Neuronal stem cell (in vitro differentiated cells): ENCODE measurements around the gene CTSF.

Experiments used
- DNase-seq: peaks from one replicate; pipeline ENCODE4 v3.0.0-alpha.2; 2013; ENCODE audit warnings: low spot score
- H2AFZ ChIP-seq: one replicate; pipeline ENCODE4 v1.6.1; 2013; ENCODE audit warnings: mild to moderate bottlenecking, low read length, inconsistent platforms
- H2AK5ac ChIP-seq: 2 replicates; pipeline ENCODE4 v1.6.1; 2013; ENCODE audit warnings: low read depth, mild to moderate bottlenecking, inconsistent platforms, low read length, moderate library complexity, mixed read lengths
- H2BK120ac ChIP-seq: 2 replicates; pipeline ENCODE4 v1.6.1; 2013; ENCODE audit warnings: low read depth, mild to moderate bottlenecking, inconsistent platforms, low read length, moderate library complexity, mixed read lengths
- H2BK12ac ChIP-seq: one replicate; pipeline ENCODE4 v1.6.1; 2013; ENCODE audit warnings: low read length, inconsistent platforms
- H2BK15ac ChIP-seq: 2 replicates; pipeline ENCODE4 v1.6.1; 2013; ENCODE audit warnings: mild to moderate bottlenecking, low read length, inconsistent platforms, mixed read lengths
- H2BK5ac ChIP-seq: one replicate; pipeline ENCODE4 v1.6.1; 2013; ENCODE audit warnings: inconsistent platforms, mild to moderate bottlenecking, low read length, moderate library complexity
- H3K14ac ChIP-seq: one replicate; pipeline ENCODE4 v1.6.1; 2013; ENCODE audit warnings: low read length, inconsistent platforms
- H3K18ac ChIP-seq: 2 replicates; pipeline ENCODE4 v1.6.1; 2013; ENCODE audit warnings: low read length, inconsistent platforms
- H3K23ac ChIP-seq: 2 replicates; pipeline ENCODE4 v1.6.1; 2013; ENCODE audit warnings: low read depth, mild to moderate bottlenecking, mixed read lengths, low read length, inconsistent platforms; ENCODE audit not compliant: poor library complexity
- H3K27ac ChIP-seq: replicated peaks from 3 replicates; pipeline ENCODE4 v1.5.1; 2013; ENCODE audit warnings: low read length, inconsistent platforms
- H3K27me3 ChIP-seq, 3 experiments: 2 replicates each; pipeline ENCODE4 v1.6.1; 2013; ENCODE audit warnings: low read length in 3 of 3, mild to moderate bottlenecking in 2 of 3, inconsistent platforms in 1 of 3, low read depth in 1 of 3, mixed read lengths in 1 of 3, moderate library complexity in 1 of 3; ENCODE audit not compliant: control insufficient read depth in 3 of 3, insufficient read depth in 3 of 3
- H3K36me3 ChIP-seq, 2 donors: replicated peaks in 1 of 2; 2 replicates each; pipeline ENCODE4 v1.6.1; 2013; ENCODE audit warnings: low read length in 2 of 2; ENCODE audit not compliant: control insufficient read depth in 2 of 2, insufficient read depth in 2 of 2
- H3K4ac ChIP-seq: 2 replicates; pipeline ENCODE4 v1.6.1; 2013; ENCODE audit warnings: inconsistent platforms, mild to moderate bottlenecking, low read length, moderate library complexity
- H3K4me1 ChIP-seq, 2 donors: 1 replicate in 1 of 2; 2 replicates in 1 of 2; pipeline ENCODE4 v1.6.1; 2013; ENCODE audit warnings: low read length in 2 of 2, low read depth in 1 of 2; ENCODE audit not compliant: control insufficient read depth in 2 of 2, insufficient read depth in 1 of 2
- H3K4me2 ChIP-seq: one replicate; pipeline ENCODE4 v1.6.1; 2013; ENCODE audit warnings: mild to moderate bottlenecking, low read length, inconsistent platforms; ENCODE audit not compliant: insufficient read depth, poor library complexity, severe bottlenecking
- H3K4me3 ChIP-seq, 2 donors: 2 replicates each; pipeline ENCODE4 v1.5.1; 2013; ENCODE audit warnings: low read length in 2 of 2, mild to moderate bottlenecking in 2 of 2, inconsistent platforms in 1 of 2, moderate library complexity in 1 of 2
- H3K79me1 ChIP-seq: one replicate; pipeline ENCODE4 v1.6.1; 2013; ENCODE audit warnings: low read depth, mild to moderate bottlenecking, inconsistent platforms, low read length, moderate library complexity
- H3K9ac ChIP-seq: one replicate; pipeline ENCODE4 v1.6.1; 2013; ENCODE audit warnings: mild to moderate bottlenecking, low read depth, low read length, inconsistent platforms; ENCODE audit not compliant: poor library complexity
- H3K9me3 ChIP-seq, 2 donors: replicated peaks in 1 of 2; 2 replicates each; pipeline versions ENCODE3 to v1.6.1; 2013; ENCODE audit warnings: low read length in 2 of 2, mild to moderate bottlenecking in 2 of 2, inconsistent platforms in 1 of 2, low read depth in 1 of 2, mixed read lengths in 1 of 2, moderate library complexity in 1 of 2; ENCODE audit not compliant: control insufficient read depth in 2 of 2, insufficient read depth in 1 of 2
- H4K8ac ChIP-seq: one replicate; pipeline ENCODE4 v1.6.1; 2013; ENCODE audit warnings: low read depth, mild to moderate bottlenecking, inconsistent platforms, low read length, moderate library complexity
- H4K91ac ChIP-seq: one replicate; pipeline ENCODE4 v1.6.1; 2013; ENCODE audit warnings: low read length, low read depth, mild to moderate bottlenecking, inconsistent platforms; ENCODE audit not compliant: poor library complexity
- WGBS, 2 donors: extraction: QIAGEN DNeasy Blood & Tissue Kit; methylation state at CpG; one replicate each; pipeline ENCODE4 v1.1.7; 2013; ENCODE audit warnings: missing lambda C conversion rate in 2 of 2, mixed read lengths in 1 of 2; ENCODE audit not compliant: insufficient read length in 2 of 2, insufficient replicate concordance in 1 of 2; ENCODE audit errors: extremely low coverage in 2 of 2; 5-methylcytosine and 5-hydroxymethylcytosine counted together

CTSF gene

DNA sequence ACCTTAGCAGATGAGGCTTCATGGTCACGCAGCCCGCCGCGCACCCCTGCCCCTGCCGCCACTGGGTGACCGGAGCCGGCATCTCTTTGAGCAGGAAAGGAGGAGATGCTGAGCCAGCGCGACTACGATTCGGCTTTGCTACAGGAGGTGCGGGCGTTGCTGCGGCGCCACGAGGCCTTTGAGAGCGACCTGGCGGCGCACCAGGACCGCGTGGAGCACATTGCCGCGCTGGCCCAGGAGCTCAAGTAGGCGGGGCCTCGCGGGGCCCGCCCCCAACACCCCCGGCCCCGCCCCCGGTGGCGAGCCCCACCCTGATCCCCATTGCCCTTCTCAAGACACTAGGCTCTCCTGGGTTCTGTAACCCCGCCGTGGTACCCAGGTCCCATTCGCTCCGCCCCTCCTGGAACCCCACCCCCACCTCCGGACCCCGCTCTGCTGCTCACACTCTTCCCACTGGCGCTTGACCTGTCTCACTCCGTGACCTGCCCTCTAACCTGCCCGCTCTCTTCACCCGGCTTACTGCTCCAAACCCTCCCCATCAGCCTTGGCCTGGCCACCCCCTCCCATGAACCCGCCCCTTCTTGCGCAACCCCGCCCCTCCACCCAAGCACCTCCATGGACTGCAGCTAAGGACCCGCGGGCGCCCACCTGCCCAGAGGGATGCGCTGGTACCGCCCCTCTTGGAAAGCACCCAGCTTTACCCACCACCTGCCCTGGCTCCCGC lies 9.1 kb downstream of the CTSF start:
- Histone ChIP-seq H2BK5ac (no peak overlapping the region), H3K14ac (no peak overlapping the region), H2BK120ac (no peak overlapping the region), H3K23ac (peak overlapping the region; percentile 97), H3K4me3 (no peak overlapping the region), H3K79me1 (no peaks in the 10 kb centered on the region), H3K9ac (peak overlapping the region; percentile 24), H2AK5ac (no peak overlapping the region), H3K36me3 (peaks cover 0 to 4% of the 10 kb centered on the region in 2 donors), H3K27ac (no peak overlapping the region), H3K27me3 (peaks cover 0 to 17% (median 0%) of the 10 kb centered on the region in 3 experiments), H4K91ac (no peak overlapping the region), H2AFZ (no peak overlapping the region), H2BK12ac (no peak overlapping the region), H3K9me3 (no peaks in the 10 kb centered on the region), H3K4me1 (no peaks in the 10 kb centered on the region), H3K4me2 (no peak overlapping the region), H3K4ac (no peak overlapping the region), H4K8ac (no peak overlapping the region), H2BK15ac (no peak overlapping the region), H3K18ac (no peak overlapping the region)
- WGBS, 2 donors, result no CpG with 5 or more reads among the region's 50 CpGs
- DNase-seq, result no peak

- H4K91ac ChIP-seq, result no peak overlapping the region
- peak overlapping the region; percentile 50 for H2AK5ac ChIP-seq
- peaks cover 0 to 4% of the 10 kb centered on the region in 2 donors for H3K36me3 ChIP-seq
- H3K9me3 ChIP-seq, result no peaks in the 10 kb centered on the region
- no peak overlapping the region for H2BK15ac ChIP-seq
- H2BK12ac ChIP-seq, result peak overlapping the region; percentile 16
- no CpG with 5 or more reads among the region's 24 CpGs for WGBS, 2 donors
- H3K4me2 ChIP-seq, result no peak overlapping the region
- H3K14ac ChIP-seq, result no peak overlapping the region
- H3K9ac ChIP-seq, result peak overlapping the region; percentile 70
- peak overlapping the region; percentile 75 for H3K23ac ChIP-seq
- no peak overlapping the region for H2AFZ ChIP-seq
- no peaks in the 10 kb centered on the region for H3K4me1 ChIP-seq
- peak overlapping the region; percentile 69 for H2BK5ac ChIP-seq
- H3K27me3 ChIP-seq, result peaks cover 0 to 14% (median 0%) of the 10 kb centered on the region in 3 experiments
- H3K79me1 ChIP-seq, result no peaks in the 10 kb centered on the region
- H3K4me3 ChIP-seq, result no peak overlapping the region
- H4K8ac ChIP-seq, result no peak overlapping the region
- no peak overlapping the region for H3K27ac ChIP-seq
- no peak overlapping the region for H3K4ac ChIP-seq
- no peak overlapping the region for H2BK120ac ChIP-seq
- H3K18ac ChIP-seq, result peak overlapping the region; percentile 51
- DNase-seq, result no peak
Observed at GRCh38 chr11:66557733-66558326, 10.6 kb downstream of the CTSF start.

DNA sequence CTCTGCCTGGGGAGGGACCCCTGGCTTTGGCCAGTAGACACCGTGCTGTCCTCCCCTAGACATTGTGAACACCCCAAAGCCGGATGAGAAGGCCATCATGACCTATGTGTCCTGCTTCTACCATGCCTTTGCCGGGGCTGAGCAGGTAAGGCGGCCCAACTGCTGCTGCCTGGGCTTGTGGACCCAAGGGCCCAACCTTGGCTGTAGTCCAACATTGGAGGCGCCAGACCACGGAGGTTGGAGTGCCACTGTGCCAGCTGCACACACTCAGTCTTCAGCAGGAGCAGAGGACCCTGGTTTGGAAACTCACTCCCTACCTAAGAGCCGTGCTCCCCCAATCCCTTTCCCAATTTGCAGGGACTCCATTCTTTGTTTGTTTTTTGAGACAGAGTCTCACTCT lies 12.3 kb downstream of the CTSF start:
- no peak overlapping the region for H2BK120ac ChIP-seq
- H3K36me3 ChIP-seq, result peaks cover 0 to 1% of the 10 kb centered on the region in 2 donors
- no peak overlapping the region for H3K4me2 ChIP-seq
- H3K27ac ChIP-seq, result no peak overlapping the region
- no peaks in the 10 kb centered on the region for H3K9me3 ChIP-seq
- H3K4ac ChIP-seq, result no peak overlapping the region
- H3K4me1 ChIP-seq, result peaks cover 0 to 4% of the 10 kb centered on the region in 2 donors
- no peak overlapping the region for H4K8ac ChIP-seq
- H3K23ac ChIP-seq, result peak overlapping the region; percentile 89
- H3K9ac ChIP-seq, result no peak overlapping the region
- no peaks in the 10 kb centered on the region for H3K79me1 ChIP-seq
- no peak overlapping the region for H2AK5ac ChIP-seq
- peak overlapping the region; percentile 66 for H2BK5ac ChIP-seq
- peaks cover 0 to 14% (median 0%) of the 10 kb centered on the region in 3 experiments for H3K27me3 ChIP-seq
- no peak overlapping the region for H2BK15ac ChIP-seq
- peak overlapping the region; percentile 71 for H3K14ac ChIP-seq
- DNase-seq, result no peak
- H3K4me3 ChIP-seq, result no peak overlapping the region
- peak overlapping the region; percentile 64 for H3K18ac ChIP-seq
- no peak overlapping the region for H2BK12ac ChIP-seq
- no peak overlapping the region for H2AFZ ChIP-seq
- H4K91ac ChIP-seq, result no peak overlapping the region
- no CpG with 5 or more reads among the region's 7 CpGs for WGBS, 2 donors

GRCh38 chr11:66555416-66555815 lies 13.0 kb downstream of the CTSF start:
- no CpG with 5 or more reads among the region's 3 CpGs for WGBS, 2 donors
- H4K8ac ChIP-seq, result no peak overlapping the region
- H3K79me1 ChIP-seq, result no peaks in the 10 kb centered on the region
- H3K4me1 ChIP-seq, result peaks cover 0 to 4% of the 10 kb centered on the region in 2 donors
- H2BK5ac ChIP-seq, result peak overlapping the region; percentile 66
- H3K23ac ChIP-seq, result no peak overlapping the region
- peaks cover 0 to under 1% of the 10 kb centered on the region in 2 donors for H3K36me3 ChIP-seq
- H4K91ac ChIP-seq, result no peak overlapping the region
- peak overlapping the region; percentile 71 for H3K14ac ChIP-seq
- no peak overlapping the region for H2BK120ac ChIP-seq
- no peak overlapping the region for H3K4ac ChIP-seq
- H3K27ac ChIP-seq, result no peak overlapping the region
- H3K9ac ChIP-seq, result no peak overlapping the region
- peaks cover 0 to 14% (median 0%) of the 10 kb centered on the region in 3 experiments for H3K27me3 ChIP-seq
- H2BK15ac ChIP-seq, result peak overlapping the region; percentile 75
- peak overlapping the region in 1 of 2 donors; percentile 6 for H3K4me3 ChIP-seq
- H3K18ac ChIP-seq, result peak overlapping the region; percentile 64
- no peak for DNase-seq
- no peak overlapping the region for H2AK5ac ChIP-seq
- no peak overlapping the region for H2BK12ac ChIP-seq
- H3K9me3 ChIP-seq, result no peaks in the 10 kb centered on the region
- no peak overlapping the region for H2AFZ ChIP-seq
- no peak overlapping the region for H3K4me2 ChIP-seq
